Ectodermal cell (in vitro differentiated cells): ENCODE results near the gene MTX2.

Experiments
- H3K27ac ChIP-seq: 2 replicates; pipeline ENCODE4 v1.7.0; 2013; ENCODE audit warnings: mild to moderate bottlenecking, low read depth, low read length; ENCODE audit not compliant: insufficient read depth, poor library complexity, severe bottlenecking
- H3K27me3 ChIP-seq: 2 replicates; pipeline ENCODE4 v1.7.0; 2013; ENCODE audit warnings: mild to moderate bottlenecking, low read length; ENCODE audit not compliant: insufficient read depth, control insufficient read depth, poor library complexity, severe bottlenecking
- H3K36me3 ChIP-seq: one replicate; pipeline ENCODE4 v1.7.0; 2013; ENCODE audit warnings: low read length; ENCODE audit not compliant: control insufficient read depth, insufficient read depth
- H3K4me1 ChIP-seq: one replicate; pipeline ENCODE4 v1.7.0; 2013; ENCODE audit warnings: low read length; ENCODE audit not compliant: control insufficient read depth, insufficient read depth
- H3K4me3 ChIP-seq: 2 replicates; pipeline ENCODE4 v1.7.0; 2013; ENCODE audit warnings: low read depth, low read length, control low read depth; ENCODE audit not compliant: insufficient read depth
- H3K9me3 ChIP-seq: 2 replicates; pipeline ENCODE4 v1.7.0; 2013; ENCODE audit warnings: mild to moderate bottlenecking, low read length, moderate library complexity; ENCODE audit not compliant: control insufficient read depth
- WGBS, 2 experiments: methylation state at CpG; one replicate each; pipeline ENCODE4 v1.1.7; 2013; ENCODE audit warnings: missing lambda C conversion rate in 2 of 2; 5-methylcytosine and 5-hydroxymethylcytosine counted together

Gene MTX2

DNA sequence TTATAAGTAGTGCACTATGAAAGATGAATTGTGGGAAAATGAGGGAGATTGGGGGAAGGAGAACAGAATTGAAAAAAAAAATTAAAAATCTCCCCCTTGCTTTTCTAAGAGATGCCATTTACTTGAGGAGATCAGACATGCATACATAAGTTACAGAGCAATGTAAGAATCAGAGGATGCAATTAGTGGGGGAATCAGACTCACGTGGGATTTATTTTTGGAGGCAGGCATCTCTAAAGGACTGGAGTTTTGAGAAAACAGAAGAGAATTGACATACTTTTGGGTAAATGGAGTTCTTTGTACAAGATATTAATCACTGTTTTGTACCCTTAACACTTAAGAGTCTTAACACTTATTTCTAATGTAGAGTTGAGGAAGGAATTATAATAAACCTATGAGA lies 52.7 kb downstream of the MTX2 start:
- Histone ChIP-seq H3K4me3 (no peak overlapping the region), H3K36me3 (no peaks in the 10 kb centered on the region), H3K27me3 (no peaks in the 10 kb centered on the region), H3K4me1 (no peaks in the 10 kb centered on the region), H3K9me3 (no peaks in the 10 kb centered on the region), H3K27ac (no peak overlapping the region)
- 67 to 79% methylated on average over 1 of the region's 1 CpG for WGBS, 2 experiments

DNA sequence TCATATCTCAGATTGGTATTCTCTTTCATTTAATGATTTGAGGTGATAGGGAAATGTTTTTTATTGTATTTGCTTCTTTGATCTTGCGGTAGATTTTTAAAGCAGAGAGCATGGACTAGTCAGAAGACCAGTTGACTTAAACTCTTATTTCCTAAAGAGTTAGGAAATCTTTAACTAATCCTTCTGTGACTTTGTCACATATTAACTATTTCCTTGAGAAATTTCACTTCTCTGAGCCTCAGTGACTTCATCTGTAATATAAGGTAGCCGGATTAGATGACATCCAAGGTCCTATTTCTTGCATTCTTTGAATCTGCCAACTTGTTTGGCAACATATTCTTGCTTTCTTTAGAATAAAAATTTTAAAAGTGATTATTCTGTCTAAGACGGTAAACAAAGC lies 55.6 kb downstream of the MTX2 start:
- no peak overlapping the region for H3K27ac ChIP-seq
- no peaks in the 10 kb centered on the region for H3K4me1 ChIP-seq
- no peaks in the 10 kb centered on the region for H3K9me3 ChIP-seq
- 88 to 92% methylated on average over 3 of the region's 3 CpGs for WGBS, 2 experiments
- H3K27me3 ChIP-seq = no peaks in the 10 kb centered on the region
- no peak overlapping the region for H3K4me3 ChIP-seq
- H3K36me3 ChIP-seq = no peaks in the 10 kb centered on the region

DNA sequence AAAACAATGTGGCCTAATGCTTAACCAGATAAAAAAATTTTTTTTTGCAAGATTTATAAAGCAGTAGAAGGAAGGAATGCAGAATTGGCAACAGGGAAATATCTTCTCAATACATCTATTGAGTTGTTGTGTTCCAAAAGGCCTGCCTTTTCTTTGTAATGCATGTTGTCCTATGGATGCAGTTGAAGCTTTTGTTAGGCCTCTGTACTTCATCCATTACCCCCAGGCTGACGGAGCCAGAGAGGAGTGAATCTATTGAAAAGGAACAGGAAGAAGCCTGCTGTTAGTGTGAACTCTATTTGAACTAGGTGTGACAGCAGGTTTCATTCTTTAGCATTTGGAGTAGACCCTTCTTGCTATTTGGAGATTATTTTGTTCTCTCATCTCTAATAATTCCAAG lies 56.5 kb downstream of the MTX2 start:
- Histone ChIP-seq H3K4me3 (no peak overlapping the region), H3K36me3 (no peaks in the 10 kb centered on the region), H3K4me1 (no peaks in the 10 kb centered on the region), H3K27me3 (no peaks in the 10 kb centered on the region), H3K9me3 (no peaks in the 10 kb centered on the region), H3K27ac (no peak overlapping the region)
- WGBS, 2 experiments = 0 to 8% methylated on average over 1 of the region's 1 CpG

DNA sequence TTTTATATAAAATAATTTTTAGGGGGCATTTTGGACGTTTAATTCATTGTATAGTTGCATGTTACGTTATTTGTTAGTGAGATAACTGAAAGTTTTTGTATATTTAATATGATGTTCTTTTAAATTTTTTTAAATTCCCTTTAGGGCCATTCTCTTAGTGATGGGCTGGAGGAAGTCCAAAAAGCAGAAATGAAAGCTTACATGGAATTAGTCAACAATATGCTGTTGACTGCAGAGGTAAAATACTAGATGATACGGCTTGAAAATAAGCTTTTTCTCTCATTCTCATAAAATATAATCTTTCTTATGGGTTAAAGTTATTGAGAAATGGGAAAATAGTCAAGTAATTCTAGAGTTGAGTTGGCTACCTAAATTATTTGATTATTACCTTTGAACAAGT lies 58.9 kb downstream of the MTX2 start:
- H3K27me3 ChIP-seq = no peaks in the 10 kb centered on the region
- WGBS, 2 experiments = 91 to 100% methylated on average over 1 to 2 of the region's 3 CpGs
- no peak overlapping the region for H3K27ac ChIP-seq
- H3K4me1 ChIP-seq = no peaks in the 10 kb centered on the region
- no peaks in the 10 kb centered on the region for H3K36me3 ChIP-seq
- H3K9me3 ChIP-seq = no peaks in the 10 kb centered on the region
- no peak overlapping the region for H3K4me3 ChIP-seq

DNA sequence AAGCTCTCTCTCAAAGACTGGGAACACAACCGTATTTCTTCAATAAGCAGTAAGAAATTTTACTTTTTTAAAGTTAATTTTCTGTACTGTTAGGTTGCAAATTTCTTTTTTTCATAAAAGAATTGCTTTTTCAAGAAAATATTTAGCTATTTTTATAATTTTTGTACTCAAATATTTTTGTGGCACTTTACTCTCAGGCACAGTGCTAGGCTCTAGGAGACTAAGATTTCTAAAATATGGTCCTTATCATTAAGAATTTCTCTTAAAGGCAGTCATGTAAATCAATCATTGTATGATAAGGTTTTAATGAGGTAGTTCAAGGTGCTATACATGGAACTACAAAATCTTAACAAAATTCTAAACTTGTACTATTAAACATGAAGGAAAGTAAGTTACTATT lies 61.4 kb downstream of the MTX2 start:
- Histone ChIP-seq H3K4me3 (no peak overlapping the region), H3K4me1 (no peaks in the 10 kb centered on the region), H3K27ac (no peak overlapping the region), H3K27me3 (no peaks in the 10 kb centered on the region), H3K36me3 (no peaks in the 10 kb centered on the region), H3K9me3 (no peaks in the 10 kb centered on the region)
- whole genome bisulfite sequencing, 2 experiments = 100% methylated on average over 1 of the region's 1 CpG; no CpG with 5 or more reads in 1 of the 2 experiments

DNA sequence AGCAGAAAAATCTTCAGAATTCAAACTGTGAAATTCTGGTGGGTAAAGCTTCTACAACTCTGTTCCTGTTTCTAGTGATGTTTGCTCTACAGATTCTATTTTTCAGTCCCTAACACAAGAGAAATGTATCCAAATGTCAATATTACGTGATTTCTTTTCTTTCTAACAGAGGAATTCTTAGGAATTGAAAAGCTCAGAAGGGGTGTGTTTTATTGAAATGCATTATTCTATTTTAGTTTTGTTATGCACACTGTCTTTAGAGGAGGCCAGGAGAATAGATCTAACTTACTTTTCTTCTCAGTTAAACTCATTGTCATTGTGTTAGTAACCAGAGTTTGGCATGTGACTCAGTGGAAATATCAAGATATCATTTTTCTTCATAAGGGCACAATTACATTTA lies 62.4 kb downstream of the MTX2 start:
- no peak overlapping the region for H3K27ac ChIP-seq

DNA sequence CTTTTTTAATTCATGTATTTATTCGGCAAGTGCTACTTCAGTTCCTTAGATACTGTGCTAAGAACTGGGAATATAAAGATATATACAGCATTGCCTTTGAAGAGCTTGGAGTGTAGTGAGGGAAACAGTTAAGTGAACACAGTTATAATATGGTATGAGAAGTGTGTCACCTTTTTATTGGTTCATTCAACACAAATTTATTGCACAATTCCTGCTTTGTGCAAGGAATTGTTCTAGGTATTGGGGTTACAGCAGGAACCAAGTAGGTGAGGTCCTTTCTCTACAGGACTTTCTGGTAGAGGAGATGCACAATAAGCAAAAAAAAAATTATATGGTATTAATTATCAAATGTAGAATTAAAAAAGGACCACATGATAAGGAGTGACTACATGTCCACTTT lies 65.5 kb downstream of the MTX2 start:
- Histone ChIP-seq H3K9me3 (no peaks in the 10 kb centered on the region), H3K36me3 (no peaks in the 10 kb centered on the region), H3K27ac (no peak overlapping the region), H3K4me3 (no peak overlapping the region), H3K4me1 (no peaks in the 10 kb centered on the region), H3K27me3 (no peaks in the 10 kb centered on the region)
- 89 to 90% methylated on average over 1 of the region's 1 CpG for WGBS, 2 experiments

More for the DNA sequence above, 62.4 kb downstream of the MTX2 start:
- no peaks in the 10 kb centered on the region for H3K36me3 ChIP-seq
- no peaks in the 10 kb centered on the region for H3K27me3 ChIP-seq
- H3K4me1 ChIP-seq = no peaks in the 10 kb centered on the region
- WGBS, 2 experiments = 86% methylated on average over 1 of the region's 1 CpG; no CpG with 5 or more reads in 1 of the 2 experiments
- H3K9me3 ChIP-seq = no peaks in the 10 kb centered on the region
- no peak overlapping the region for H3K4me3 ChIP-seq

DNA sequence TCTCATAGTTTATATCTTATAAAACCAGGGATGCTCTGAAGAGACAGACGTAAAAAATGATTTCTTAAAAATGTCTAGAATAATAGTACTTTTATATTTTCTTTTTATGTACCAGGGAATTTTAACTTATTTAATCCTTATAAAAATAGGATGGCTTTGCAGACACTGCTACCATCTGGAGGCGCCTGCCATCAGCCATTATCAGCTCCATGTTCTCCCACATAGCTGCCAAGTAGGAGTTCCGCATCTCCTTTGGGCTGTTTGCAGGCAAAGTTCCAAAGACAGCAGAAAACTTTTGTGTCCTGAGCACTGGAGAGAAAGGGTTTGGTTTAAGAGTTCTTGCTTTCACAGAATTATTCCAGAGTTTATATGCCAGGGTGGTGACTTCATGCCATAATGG lies 69.2 kb downstream of the MTX2 start:
- no peaks in the 10 kb centered on the region for H3K36me3 ChIP-seq
- H3K9me3 ChIP-seq = no peaks in the 10 kb centered on the region
- WGBS, 2 experiments = 93 to 100% methylated on average over 2 of the region's 3 CpGs
- H3K27ac ChIP-seq = no peak overlapping the region
- H3K4me3 ChIP-seq = no peak overlapping the region
- H3K27me3 ChIP-seq = no peaks in the 10 kb centered on the region
- no peaks in the 10 kb centered on the region for H3K4me1 ChIP-seq

DNA sequence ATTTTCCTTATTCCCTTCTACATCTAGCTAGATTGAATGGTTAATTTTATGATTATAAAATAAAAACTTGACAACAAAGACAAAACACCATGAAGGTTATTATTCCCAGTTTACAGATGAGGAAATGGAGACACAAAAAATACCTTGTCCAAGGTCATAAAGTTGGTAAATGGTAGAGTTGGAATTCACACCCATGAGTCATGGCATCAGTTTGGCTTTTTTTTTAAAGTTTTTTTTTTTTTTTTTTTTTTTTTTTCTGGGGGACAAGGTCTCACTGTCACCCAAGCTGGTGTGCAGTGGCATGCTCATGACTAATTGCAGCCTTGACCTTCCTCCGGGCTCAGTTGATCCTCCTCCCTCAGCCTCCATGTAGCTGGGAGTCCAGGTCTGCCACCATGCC lies 70.0 kb downstream of the MTX2 start:
- Histone ChIP-seq H3K36me3 (no peaks in the 10 kb centered on the region), H3K4me3 (no peak overlapping the region), H3K27me3 (no peaks in the 10 kb centered on the region), H3K27ac (no peak overlapping the region), H3K4me1 (no peaks in the 10 kb centered on the region), H3K9me3 (no peaks in the 10 kb centered on the region)
- WGBS, 2 experiments = 89 to 95% methylated on average over 1 of the region's 1 CpG

DNA sequence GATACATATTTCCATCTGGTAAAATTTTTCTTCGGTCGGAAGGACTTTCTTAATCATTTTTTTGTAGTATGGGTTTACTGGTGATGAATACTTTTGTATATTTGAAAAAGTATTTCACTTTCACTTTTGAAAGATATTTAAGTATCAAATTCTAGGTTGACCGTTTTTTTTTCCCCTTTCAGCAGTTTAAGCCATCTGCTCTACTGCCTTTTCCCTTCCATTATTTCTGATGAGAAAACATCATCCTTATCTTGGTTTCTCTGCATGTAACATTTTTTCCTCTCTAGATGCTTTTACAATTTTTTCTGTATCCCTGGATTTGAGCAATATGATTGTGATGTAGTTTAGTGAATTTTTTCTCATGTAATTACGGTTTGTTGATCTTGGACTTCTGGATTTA lies 87.0 kb downstream of the MTX2 start:
- WGBS, 2 experiments = 71 to 98% methylated on average over 1 to 4 of the region's 4 CpGs
- Histone ChIP-seq H3K27ac (no peak overlapping the region), H3K27me3 (no peaks in the 10 kb centered on the region), H3K9me3 (no peaks in the 10 kb centered on the region), H3K4me1 (no peaks in the 10 kb centered on the region), H3K4me3 (no peak overlapping the region), H3K36me3 (no peaks in the 10 kb centered on the region)

DNA sequence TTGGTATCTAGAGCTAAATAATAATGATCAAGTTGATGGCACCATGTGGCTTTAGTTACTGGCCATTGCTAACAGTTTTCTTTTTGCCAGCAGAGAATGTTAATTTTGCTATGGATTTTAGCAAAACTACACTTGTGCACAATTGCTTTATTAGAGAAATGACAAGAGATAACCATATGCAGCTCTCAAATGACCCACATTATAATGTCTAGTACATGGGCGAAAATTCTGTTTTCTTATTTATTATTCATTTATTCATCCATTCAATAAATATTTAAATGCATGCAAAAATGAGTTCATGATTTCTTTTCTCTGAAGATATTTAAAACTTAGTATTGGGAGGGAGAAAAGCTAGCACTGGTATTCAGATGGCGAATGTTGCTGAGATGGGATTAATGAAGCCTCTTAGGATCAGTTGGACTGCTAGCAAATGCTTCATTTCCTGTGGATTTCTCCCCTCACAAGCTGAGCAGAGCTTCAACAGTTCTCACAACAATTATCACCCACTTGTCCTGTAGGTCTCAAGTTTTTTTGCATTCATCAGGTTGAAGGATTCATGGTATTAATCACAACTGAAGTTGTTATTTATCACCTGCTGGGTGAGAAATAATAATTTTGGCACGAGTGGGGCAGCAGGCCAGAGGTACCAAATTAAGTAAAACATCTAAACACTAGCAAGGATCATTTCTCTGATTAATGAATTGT lies 95.2 kb downstream of the MTX2 start:
- Histone ChIP-seq H3K4me1 (no peaks in the 10 kb centered on the region), H3K36me3 (no peaks in the 10 kb centered on the region), H3K27ac (no peak overlapping the region), H3K9me3 (no peaks in the 10 kb centered on the region), H3K4me3 (no peak overlapping the region), H3K27me3 (no peaks in the 10 kb centered on the region)
- 90 to 91% methylated on average over 1 to 2 of the region's 3 CpGs for WGBS, 2 experiments
